Measurements from ENCODE around the gene FIZ1.
A peak's percentile ranks its signal among the peaks of the same experiment; 100 is the strongest.

The FIZ1 gene

DNA sequence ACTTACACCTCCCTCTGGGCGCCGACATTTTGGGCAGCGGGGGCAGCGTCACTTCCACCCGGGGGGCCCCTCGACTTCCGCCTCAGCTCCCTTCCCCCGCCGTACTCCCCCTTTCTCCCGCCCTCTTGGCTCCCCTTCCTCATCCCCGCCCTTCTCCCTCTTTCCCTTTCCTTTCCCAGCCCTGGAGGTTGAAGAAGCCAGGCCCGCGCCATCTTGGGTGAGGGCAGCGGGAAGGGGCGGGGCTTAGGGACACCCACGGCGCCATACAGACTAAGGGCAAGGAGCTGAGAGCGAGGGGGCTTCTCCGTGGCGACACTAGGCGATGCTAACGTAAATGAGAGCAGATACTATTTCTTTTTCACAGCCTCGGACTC lies at the start of gene FIZ1:
TSS of gene FIZ1 (minus strand) at position 50 of the 374 bp plus-strand sequence. CDS start 1,652 bp downstream, outside the sequence.
- peak within 1 kb of the TSS; percentile 87 for H3K4me3 ChIP-seq (ENCODE audit: control insufficient read depth, low read depth, low read length)
- peak; percentile 97 for DNase-seq (ENCODE audit: low read depth)
- no peak for TF ChIP-seq CTCF (conservative IDR thresholded peaks at IDR 0.05; ENCODE audit: control insufficient read depth, insufficient read depth, low read depth, low read length)

GRCh38 chr19:55648585-55649267 lies 49.4 kb upstream of the FIZ1 start:
- no peak for DNase-seq (ENCODE audit: low read depth)
- no peak for TF ChIP-seq CTCF (conservative IDR thresholded peaks at IDR 0.05; ENCODE audit: control insufficient read depth, insufficient read depth, low read depth, low read length)

GRCh38 chr19:55647732-55648584 lies 48.6 kb upstream of the FIZ1 start, which contains the start of gene CCDC106:
CCDC106 (plus strand) TSS chr19:55648212; CDS start chr19:55649047, 835 bp downstream.
- TF ChIP-seq CTCF (conservative IDR thresholded peaks at IDR 0.05; ENCODE audit: control insufficient read depth, insufficient read depth, low read depth, low read length) = no peak
- H3K4me3 ChIP-seq (ENCODE audit: control insufficient read depth, low read depth, low read length) = peak within 1 kb of the TSS; percentile 59
- DNase-seq (ENCODE audit: low read depth) = peak; percentile 56

More at GRCh38 chr19:55648585-55649267, 49.4 kb upstream of the FIZ1 start:
- peak overlapping the region; percentile 59 for H3K4me3 ChIP-seq (ENCODE audit: control insufficient read depth, low read depth, low read length)

DNA sequence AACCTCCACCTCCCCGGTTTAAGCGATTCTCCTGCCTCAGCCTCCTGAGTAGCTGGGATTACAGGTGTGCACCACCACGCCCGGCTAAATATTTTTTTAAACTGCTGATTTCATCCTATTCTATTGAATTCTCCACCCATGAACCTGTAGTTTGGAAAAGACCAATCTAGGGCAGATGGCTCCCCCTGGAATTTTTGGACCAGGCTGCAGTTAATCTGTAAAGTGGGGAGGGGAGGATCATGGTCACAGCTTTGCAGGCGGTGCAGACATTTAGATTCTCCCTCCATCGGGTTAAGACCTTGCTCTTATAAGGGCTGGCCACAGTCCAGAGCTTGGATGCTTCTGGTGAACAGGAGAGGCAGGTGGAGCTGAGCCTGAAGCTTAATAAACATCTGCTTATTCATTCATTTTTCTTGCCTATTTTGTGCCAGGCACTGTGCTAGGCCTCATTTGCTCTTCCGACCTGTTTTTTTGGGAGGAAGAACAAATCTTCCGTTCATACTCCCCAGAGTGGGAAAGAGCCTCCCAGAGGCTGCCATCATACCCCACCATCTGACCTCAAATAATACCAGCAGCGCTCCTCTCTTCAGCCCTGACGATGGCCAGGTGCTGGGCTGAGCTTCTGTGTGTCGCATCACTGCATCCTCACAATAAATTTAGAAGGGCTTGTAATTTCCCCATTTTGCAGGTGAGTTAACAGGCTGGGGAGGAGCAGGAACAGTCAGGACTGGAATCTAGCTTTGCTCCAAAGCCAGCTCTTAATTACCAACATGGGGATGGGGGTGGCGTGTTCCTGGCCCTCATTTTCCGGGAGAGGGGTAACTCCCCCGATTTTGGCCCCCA lies 47.8 kb upstream of the FIZ1 start:
- no peak for DNase-seq (ENCODE audit: low read depth)
- no peak for TF ChIP-seq CTCF (conservative IDR thresholded peaks at IDR 0.05; ENCODE audit: control insufficient read depth, insufficient read depth, low read depth, low read length)
- H3K4me3 ChIP-seq (ENCODE audit: control insufficient read depth, low read depth, low read length) = peak overlapping the region; percentile 59

- no peak overlapping the region for H3K4me3 ChIP-seq (ENCODE audit: control insufficient read depth, low read depth, low read length)
These were observed 46.2 kb upstream of the FIZ1 start for GRCh38 chr19:55645512-55645881.

More at GRCh38 chr19:55645512-55645881, 46.2 kb upstream of the FIZ1 start:
- no peak for TF ChIP-seq CTCF (conservative IDR thresholded peaks at IDR 0.05; ENCODE audit: control insufficient read depth, insufficient read depth, low read depth, low read length)
- no peak for DNase-seq (ENCODE audit: low read depth)
